Mammary epithelial cell (primary cell): Measurements from ENCODE around the gene RD3L.

Source experiments
- EZH2 ChIP-seq: IDR thresholded peaks from 2 replicates; pipeline ENCODE4 v1.6.1; 2012; ENCODE audit warnings: low read length, inconsistent platforms, borderline replicate concordance
- TF ChIP-seq, protein P1 (sequence below), 2 donors: IDR thresholded peaks in 1 of 2; conservative IDR thresholded peaks in 1 of 2; 2 replicates each; pipeline ENCODE4 v1.5.1; 2011 to 2012; ENCODE audit warnings: inconsistent platforms in 2 of 2, low read length in 2 of 2, mild to moderate bottlenecking in 2 of 2, control low read depth in 1 of 2, low read depth in 1 of 2; ENCODE audit not compliant: insufficient read depth in 1 of 2; ENCODE audit errors: extremely low read depth in 1 of 2

- TF ChIP-seq, protein P1, sequence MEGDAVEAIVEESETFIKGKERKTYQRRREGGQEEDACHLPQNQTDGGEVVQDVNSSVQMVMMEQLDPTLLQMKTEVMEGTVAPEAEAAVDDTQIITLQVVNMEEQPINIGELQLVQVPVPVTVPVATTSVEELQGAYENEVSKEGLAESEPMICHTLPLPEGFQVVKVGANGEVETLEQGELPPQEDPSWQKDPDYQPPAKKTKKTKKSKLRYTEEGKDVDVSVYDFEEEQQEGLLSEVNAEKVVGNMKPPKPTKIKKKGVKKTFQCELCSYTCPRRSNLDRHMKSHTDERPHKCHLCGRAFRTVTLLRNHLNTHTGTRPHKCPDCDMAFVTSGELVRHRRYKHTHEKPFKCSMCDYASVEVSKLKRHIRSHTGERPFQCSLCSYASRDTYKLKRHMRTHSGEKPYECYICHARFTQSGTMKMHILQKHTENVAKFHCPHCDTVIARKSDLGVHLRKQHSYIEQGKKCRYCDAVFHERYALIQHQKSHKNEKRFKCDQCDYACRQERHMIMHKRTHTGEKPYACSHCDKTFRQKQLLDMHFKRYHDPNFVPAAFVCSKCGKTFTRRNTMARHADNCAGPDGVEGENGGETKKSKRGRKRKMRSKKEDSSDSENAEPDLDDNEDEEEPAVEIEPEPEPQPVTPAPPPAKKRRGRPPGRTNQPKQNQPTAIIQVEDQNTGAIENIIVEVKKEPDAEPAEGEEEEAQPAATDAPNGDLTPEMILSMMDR (conservative IDR thresholded peaks at IDR 0.05 in 1 of 2, IDR thresholded peaks at IDR 0.05 in 1 of 2; ENCODE audit: extremely low read depth in 1 of 2, insufficient read depth in 1 of 2, low read depth in 1 of 2, low read length in 2 of 2), result no peak
- no peak for TF ChIP-seq EZH2
Measured at GRCh38 chr14:103927566-103927965, 14.8 kb downstream of the RD3L start.
